Activated naive CD4-positive, alpha-beta T cell treated with anti-CD3 and anti-CD28 coated beads, Interleukin-2, amount 50 U/mL, for 16 hours (primary cell): Measurements from ENCODE around the gene GATAD2A.
"Not testable (repeated sequence)": the region's sequence is repeated elsewhere in the genome, so short reads cannot be mapped to it uniquely, and the experiment has no call there.

Source experiments
- DNase-seq: peaks from one replicate; pipeline ENCODE4 v3.0.0-alpha.2; 2020

The GATAD2A gene

GRCh38 chr19:19468424-19469050 is 63.1 kb downstream of the GATAD2A start:
- DNase-seq = no peak

- DNase-seq = no peak
Measured at GRCh38 chr19:19470579-19470978, 65.1 kb downstream of the GATAD2A start.

- no peak for DNase-seq
Measured at GRCh38 chr19:19471682-19472081, 66.2 kb downstream of the GATAD2A start.

GRCh38 chr19:19472106-19472505 is 66.6 kb downstream of the GATAD2A start:
- DNase-seq = not testable (repeated sequence)

GRCh38 chr19:19475015-19475765 is 69.7 kb downstream of the GATAD2A start:
- no peak for DNase-seq

GRCh38 chr19:19475849-19476828 is 70.7 kb downstream of the GATAD2A start:
- DNase-seq = no peak

GRCh38 chr19:19477705-19478383 is 72.4 kb downstream of the GATAD2A start:
- no peak for DNase-seq

- no peak for DNase-seq
Measured at GRCh38 chr19:19480688-19481087, 75.2 kb downstream of the GATAD2A start.

GRCh38 chr19:19482809-19483596 is 77.5 kb downstream of the GATAD2A start:
- DNase-seq = no peak

- DNase-seq = no peak
Measured at GRCh38 chr19:19485161-19485997, 79.9 kb downstream of the GATAD2A start.

- DNase-seq = no peak
Measured at GRCh38 chr19:19485998-19486290, 80.5 kb downstream of the GATAD2A start.

GRCh38 chr19:19486343-19487076 is 81.0 kb downstream of the GATAD2A start:
- no peak for DNase-seq

- no peak for DNase-seq
Measured at GRCh38 chr19:19487077-19487949, 81.8 kb downstream of the GATAD2A start.

GRCh38 chr19:19487950-19488874 is 82.7 kb downstream of the GATAD2A start:
- no peak for DNase-seq

GRCh38 chr19:19488875-19489690 is 83.6 kb downstream of the GATAD2A start:
- DNase-seq = peak; percentile 79

- DNase-seq = no peak
Measured at GRCh38 chr19:19489804-19490204, 84.3 kb downstream of the GATAD2A start.
